C4-2B (cell line): ENCODE results near the gene SLC9C2.

ENCODE experiments used
- ZFX ChIP-seq: fragments of 450-650 bp; IDR thresholded peaks from 2 replicates; pipeline ENCODE4 v1.6.1; 2017
- TF ChIP-seq, protein P1 (sequence below): fragments of 450-650 bp; conservative IDR thresholded peaks from 2 replicates; pipeline ENCODE4 v1.5.1; 2017; ENCODE audit warnings: mild to moderate bottlenecking

DNA sequence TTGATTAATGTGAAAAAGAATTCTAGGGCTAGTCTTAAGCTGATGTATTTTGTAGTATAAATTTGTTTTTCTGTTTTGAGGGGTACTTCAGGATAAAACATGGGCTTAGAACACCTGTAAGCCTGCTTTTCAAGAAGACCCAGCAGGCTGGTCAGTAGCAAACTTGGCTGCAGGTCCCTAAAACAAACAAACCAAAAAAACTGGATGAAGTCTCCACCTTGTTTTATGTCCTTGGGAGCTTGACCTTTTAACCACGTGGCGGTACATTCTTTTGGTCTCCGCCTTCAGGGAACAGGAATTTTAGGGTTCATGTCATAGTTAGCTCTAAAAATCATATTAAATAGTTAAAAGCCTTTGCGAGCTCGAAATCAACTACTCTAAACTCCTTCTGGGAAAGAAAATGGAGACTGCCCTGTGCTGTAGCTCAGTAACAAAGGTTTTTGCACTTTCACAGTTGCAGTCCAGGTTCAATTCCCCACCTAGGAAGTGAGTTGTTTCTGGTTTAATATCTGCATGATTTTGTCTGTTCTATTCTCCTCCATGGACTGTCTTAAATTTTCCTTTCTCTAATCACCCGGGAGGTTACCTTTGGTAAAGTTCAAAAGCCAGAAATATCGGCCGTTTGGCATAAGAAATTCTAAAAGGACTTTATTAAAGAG, 107.1 kb downstream of the SLC9C2 start:
- TF ChIP-seq, protein P1, sequence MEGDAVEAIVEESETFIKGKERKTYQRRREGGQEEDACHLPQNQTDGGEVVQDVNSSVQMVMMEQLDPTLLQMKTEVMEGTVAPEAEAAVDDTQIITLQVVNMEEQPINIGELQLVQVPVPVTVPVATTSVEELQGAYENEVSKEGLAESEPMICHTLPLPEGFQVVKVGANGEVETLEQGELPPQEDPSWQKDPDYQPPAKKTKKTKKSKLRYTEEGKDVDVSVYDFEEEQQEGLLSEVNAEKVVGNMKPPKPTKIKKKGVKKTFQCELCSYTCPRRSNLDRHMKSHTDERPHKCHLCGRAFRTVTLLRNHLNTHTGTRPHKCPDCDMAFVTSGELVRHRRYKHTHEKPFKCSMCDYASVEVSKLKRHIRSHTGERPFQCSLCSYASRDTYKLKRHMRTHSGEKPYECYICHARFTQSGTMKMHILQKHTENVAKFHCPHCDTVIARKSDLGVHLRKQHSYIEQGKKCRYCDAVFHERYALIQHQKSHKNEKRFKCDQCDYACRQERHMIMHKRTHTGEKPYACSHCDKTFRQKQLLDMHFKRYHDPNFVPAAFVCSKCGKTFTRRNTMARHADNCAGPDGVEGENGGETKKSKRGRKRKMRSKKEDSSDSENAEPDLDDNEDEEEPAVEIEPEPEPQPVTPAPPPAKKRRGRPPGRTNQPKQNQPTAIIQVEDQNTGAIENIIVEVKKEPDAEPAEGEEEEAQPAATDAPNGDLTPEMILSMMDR = no peak
- no peak for TF ChIP-seq ZFX
